ENCODE results near the gene CDK5RAP1. TPM values are rescaled to one million over a fixed set of nuclear protein-coding genes. Genes with fewer than 3 reads are reported as not detected.

The CDK5RAP1 gene
- total and polyA plus RNA-seq, 4 donors, result 11.3 to 22.1 (median 14.8) TPM

DNA sequence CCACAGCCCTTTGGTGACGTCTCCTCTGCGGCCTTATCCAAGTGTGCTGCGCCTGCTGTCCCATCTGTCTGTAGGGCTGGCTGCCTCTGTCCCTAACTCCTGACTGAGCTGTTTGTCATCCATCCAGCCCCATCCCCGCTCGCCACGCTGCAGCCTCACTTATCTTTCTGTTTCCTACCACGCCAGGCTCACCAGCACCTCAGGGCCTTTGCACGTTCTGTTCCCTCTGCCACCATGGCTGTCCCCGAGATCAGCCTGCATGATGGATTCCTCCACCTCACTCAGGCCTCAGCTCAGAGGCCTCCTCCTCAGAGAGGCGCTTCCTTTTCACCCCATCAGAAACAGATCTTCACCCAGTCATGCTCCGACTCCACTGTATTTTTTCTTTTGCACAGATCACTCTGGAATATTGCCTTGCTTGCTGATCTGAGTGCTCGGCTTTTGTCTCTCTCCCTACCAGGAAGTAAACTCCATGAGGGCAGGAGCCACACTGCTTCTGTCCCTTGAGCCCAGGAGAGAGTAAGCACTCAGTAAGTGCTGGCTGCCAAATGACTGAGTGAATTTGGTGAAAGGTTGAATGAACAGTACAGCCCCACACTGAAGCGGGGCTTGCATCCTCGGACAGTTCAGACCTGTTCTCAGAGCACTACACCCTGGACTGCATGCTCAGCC is 83.8 kb downstream of the CDK5RAP1 start:
- TF ChIP-seq EGR1 (IDR thresholded peaks at IDR 0.05; ENCODE audit: low read depth in 2 of 2), result no peak
- TF ChIP-seq, protein P1, sequence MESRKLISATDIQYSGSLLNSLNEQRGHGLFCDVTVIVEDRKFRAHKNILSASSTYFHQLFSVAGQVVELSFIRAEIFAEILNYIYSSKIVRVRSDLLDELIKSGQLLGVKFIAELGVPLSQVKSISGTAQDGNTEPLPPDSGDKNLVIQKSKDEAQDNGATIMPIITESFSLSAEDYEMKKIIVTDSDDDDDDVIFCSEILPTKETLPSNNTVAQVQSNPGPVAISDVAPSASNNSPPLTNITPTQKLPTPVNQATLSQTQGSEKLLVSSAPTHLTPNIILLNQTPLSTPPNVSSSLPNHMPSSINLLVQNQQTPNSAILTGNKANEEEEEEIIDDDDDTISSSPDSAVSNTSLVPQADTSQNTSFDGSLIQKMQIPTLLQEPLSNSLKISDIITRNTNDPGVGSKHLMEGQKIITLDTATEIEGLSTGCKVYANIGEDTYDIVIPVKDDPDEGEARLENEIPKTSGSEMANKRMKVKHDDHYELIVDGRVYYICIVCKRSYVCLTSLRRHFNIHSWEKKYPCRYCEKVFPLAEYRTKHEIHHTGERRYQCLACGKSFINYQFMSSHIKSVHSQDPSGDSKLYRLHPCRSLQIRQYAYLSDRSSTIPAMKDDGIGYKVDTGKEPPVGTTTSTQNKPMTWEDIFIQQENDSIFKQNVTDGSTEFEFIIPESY (IDR thresholded peaks at IDR 0.05), result no peak
- no peak for TF ChIP-seq GABPA (IDR thresholded peaks at IDR 0.05 in 1 of 2, conservative IDR thresholded peaks at IDR 0.05 in 1 of 2)
- TF ChIP-seq, protein P2, sequence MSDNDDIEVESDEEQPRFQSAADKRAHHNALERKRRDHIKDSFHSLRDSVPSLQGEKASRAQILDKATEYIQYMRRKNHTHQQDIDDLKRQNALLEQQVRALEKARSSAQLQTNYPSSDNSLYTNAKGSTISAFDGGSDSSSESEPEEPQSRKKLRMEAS (IDR thresholded peaks at IDR 0.05), result no peak
- TF ChIP-seq, protein P3, sequence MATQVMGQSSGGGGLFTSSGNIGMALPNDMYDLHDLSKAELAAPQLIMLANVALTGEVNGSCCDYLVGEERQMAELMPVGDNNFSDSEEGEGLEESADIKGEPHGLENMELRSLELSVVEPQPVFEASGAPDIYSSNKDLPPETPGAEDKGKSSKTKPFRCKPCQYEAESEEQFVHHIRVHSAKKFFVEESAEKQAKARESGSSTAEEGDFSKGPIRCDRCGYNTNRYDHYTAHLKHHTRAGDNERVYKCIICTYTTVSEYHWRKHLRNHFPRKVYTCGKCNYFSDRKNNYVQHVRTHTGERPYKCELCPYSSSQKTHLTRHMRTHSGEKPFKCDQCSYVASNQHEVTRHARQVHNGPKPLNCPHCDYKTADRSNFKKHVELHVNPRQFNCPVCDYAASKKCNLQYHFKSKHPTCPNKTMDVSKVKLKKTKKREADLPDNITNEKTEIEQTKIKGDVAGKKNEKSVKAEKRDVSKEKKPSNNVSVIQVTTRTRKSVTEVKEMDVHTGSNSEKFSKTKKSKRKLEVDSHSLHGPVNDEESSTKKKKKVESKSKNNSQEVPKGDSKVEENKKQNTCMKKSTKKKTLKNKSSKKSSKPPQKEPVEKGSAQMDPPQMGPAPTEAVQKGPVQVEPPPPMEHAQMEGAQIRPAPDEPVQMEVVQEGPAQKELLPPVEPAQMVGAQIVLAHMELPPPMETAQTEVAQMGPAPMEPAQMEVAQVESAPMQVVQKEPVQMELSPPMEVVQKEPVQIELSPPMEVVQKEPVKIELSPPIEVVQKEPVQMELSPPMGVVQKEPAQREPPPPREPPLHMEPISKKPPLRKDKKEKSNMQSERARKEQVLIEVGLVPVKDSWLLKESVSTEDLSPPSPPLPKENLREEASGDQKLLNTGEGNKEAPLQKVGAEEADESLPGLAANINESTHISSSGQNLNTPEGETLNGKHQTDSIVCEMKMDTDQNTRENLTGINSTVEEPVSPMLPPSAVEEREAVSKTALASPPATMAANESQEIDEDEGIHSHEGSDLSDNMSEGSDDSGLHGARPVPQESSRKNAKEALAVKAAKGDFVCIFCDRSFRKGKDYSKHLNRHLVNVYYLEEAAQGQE (IDR thresholded peaks at IDR 0.05), result no peak
- no peak for TF ChIP-seq NR2F2 (IDR thresholded peaks at IDR 0.05)
- no peak overlapping the region for H3K9ac ChIP-seq (ENCODE audit: low read depth in 1 of 2, low read length in 2 of 2)
- DNase-seq (ENCODE audit: low spot score), result no peak
- no peaks in the 10 kb centered on the region for H3K4me1 ChIP-seq (ENCODE audit: control insufficient read depth in 4 of 4, insufficient read depth in 4 of 4, low read length in 3 of 4)
- no peaks in the 10 kb centered on the region for H3K9me3 ChIP-seq (ENCODE audit: control insufficient read depth in 4 of 4, low read length in 3 of 4)
- no peaks in the 10 kb centered on the region for H3K36me3 ChIP-seq (ENCODE audit: control insufficient read depth in 4 of 4, insufficient read depth in 3 of 4, low read depth in 1 of 4, low read length in 3 of 4)
- WGBS, result 91% methylated on average over 14 of the region's 14 CpGs
- no peak overlapping the region for H3K27ac ChIP-seq (ENCODE audit: low read depth in 1 of 2, low read length in 2 of 2)
- H3K27me3 ChIP-seq (ENCODE audit: control insufficient read depth in 4 of 4, insufficient read depth in 4 of 4, low read length in 3 of 4), result peaks cover 0 to 3% (median 0%) of the 10 kb centered on the region in 4 donors
- H3K4me3 ChIP-seq (ENCODE audit: low read depth in 1 of 3, low read length in 3 of 3), result no peak overlapping the region

DNA sequence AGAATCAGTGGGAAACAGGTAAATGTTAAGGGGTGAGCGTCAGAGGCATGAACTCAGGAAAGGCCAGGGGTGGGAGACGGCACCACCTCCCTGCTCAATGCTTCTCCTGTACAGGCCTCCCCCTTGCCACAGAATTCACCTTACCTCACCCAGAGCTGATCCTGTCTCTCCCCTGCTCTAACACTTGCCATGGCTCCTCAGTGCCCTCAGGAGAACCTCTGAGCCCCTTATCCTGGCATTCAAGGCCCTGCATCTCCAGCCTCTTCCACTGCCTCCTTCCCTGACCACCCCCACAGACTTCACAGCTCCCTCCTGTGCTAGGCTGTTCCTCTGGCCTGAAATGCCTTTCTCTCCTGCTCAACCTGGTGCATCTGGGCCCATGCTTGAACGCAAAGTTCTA is 84.4 kb downstream of the CDK5RAP1 start:
- H3K9ac ChIP-seq (ENCODE audit: low read depth in 1 of 2, low read length in 2 of 2), result no peak overlapping the region
- H3K27me3 ChIP-seq (ENCODE audit: control insufficient read depth in 4 of 4, insufficient read depth in 4 of 4, low read length in 3 of 4), result no peaks in the 10 kb centered on the region
- H3K4me3 ChIP-seq (ENCODE audit: low read depth in 1 of 3, low read length in 3 of 3), result no peak overlapping the region
- no peaks in the 10 kb centered on the region for H3K4me1 ChIP-seq (ENCODE audit: control insufficient read depth in 4 of 4, insufficient read depth in 4 of 4, low read length in 3 of 4)
- TF ChIP-seq HNF4G (IDR thresholded peaks at IDR 0.05) (no peak), TAF1 (conservative IDR thresholded peaks at IDR 0.05) (no peak), YY1 (IDR thresholded peaks at IDR 0.05) (no peak)
- TF ChIP-seq, protein P4, sequence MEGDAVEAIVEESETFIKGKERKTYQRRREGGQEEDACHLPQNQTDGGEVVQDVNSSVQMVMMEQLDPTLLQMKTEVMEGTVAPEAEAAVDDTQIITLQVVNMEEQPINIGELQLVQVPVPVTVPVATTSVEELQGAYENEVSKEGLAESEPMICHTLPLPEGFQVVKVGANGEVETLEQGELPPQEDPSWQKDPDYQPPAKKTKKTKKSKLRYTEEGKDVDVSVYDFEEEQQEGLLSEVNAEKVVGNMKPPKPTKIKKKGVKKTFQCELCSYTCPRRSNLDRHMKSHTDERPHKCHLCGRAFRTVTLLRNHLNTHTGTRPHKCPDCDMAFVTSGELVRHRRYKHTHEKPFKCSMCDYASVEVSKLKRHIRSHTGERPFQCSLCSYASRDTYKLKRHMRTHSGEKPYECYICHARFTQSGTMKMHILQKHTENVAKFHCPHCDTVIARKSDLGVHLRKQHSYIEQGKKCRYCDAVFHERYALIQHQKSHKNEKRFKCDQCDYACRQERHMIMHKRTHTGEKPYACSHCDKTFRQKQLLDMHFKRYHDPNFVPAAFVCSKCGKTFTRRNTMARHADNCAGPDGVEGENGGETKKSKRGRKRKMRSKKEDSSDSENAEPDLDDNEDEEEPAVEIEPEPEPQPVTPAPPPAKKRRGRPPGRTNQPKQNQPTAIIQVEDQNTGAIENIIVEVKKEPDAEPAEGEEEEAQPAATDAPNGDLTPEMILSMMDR (IDR thresholded peaks at IDR 0.05; ENCODE audit: low read depth, low read length, missing input control), result no peak
- H3K27ac ChIP-seq (ENCODE audit: low read depth in 1 of 2, low read length in 2 of 2), result no peak overlapping the region
- no peaks in the 10 kb centered on the region for H3K9me3 ChIP-seq (ENCODE audit: control insufficient read depth in 4 of 4, low read length in 3 of 4)
- DNase-seq (ENCODE audit: low spot score), result no peak
- H3K36me3 ChIP-seq (ENCODE audit: control insufficient read depth in 4 of 4, insufficient read depth in 3 of 4, low read depth in 1 of 4, low read length in 3 of 4), result no peaks in the 10 kb centered on the region
- 87% methylated on average over 3 of the region's 3 CpGs for WGBS

Measured in liver (tissue), 9 donors.